NCI-H2029 treated with DMSO at 0.1 percent for 48 hours (cell line): ENCODE data around the gene CDH15.
"Not testable (repeated sequence)": the region's sequence is repeated elsewhere in the genome, so short reads cannot be mapped to it uniquely, and the experiment has no call there.

ENCODE experiments used
- DNase-seq: peaks from one replicate; lab custom pipeline; 2025; lab: John Stamatoyannopoulos, UW

CDH15 gene

GRCh38 chr16:89233678-89234490 is 62.3 kb downstream of the CDH15 start:
- DNase-seq = no peak

- no peak for DNase-seq
Observed at GRCh38 chr16:89237733-89238132, 66.2 kb downstream of the CDH15 start.

GRCh38 chr16:89241187-89242007 is 69.8 kb downstream of the CDH15 start:
- no peak for DNase-seq

- DNase-seq = no peak
Observed at GRCh38 chr16:89242795-89243200, 71.2 kb downstream of the CDH15 start.

GRCh38 chr16:89243664-89244063 is 72.1 kb downstream of the CDH15 start:
- no peak for DNase-seq

- not testable (repeated sequence) for DNase-seq
Observed at GRCh38 chr16:89244264-89244663, 72.7 kb downstream of the CDH15 start.

GRCh38 chr16:89244754-89245153 is 73.2 kb downstream of the CDH15 start:
- DNase-seq = no peak
